ENCODE data around the gene PSMC3. TPM values are rescaled to one million over a fixed set of nuclear protein-coding genes. Genes with fewer than 3 reads are reported as not detected.

The PSMC3 gene
- total and polyA plus RNA-seq, 9 of the 15 experiments (the other 6 are each of a cell fraction or from before 2014, with no cell fraction given), result 44.3 to 324 (median 240) TPM

DNA sequence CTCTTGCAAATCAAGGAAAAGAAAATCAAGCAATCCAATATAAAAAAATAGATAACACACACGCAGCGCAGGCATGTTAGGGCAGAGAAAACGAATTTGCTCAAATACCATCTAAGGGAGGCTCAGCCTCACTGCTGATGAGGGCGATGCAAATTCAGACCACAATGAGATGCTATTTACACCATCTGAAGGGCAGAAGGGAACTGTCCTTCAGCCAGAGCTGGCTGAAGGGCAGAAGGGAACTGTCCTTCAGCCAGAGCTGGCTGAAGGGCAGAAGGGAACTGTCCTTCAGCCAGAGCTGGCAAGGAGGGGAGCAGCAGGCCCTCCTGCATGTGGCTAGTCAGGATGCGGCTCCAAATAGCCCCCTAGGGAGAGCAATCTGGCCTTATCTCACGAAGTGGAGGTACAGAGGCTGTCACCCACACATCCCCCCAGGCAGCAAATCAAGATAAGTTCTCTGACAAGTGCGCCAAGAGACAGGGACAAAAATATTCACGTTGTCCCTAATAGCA is 25.4 kb downstream of the PSMC3 start (continued):
- TF ChIP-seq, protein P1, sequence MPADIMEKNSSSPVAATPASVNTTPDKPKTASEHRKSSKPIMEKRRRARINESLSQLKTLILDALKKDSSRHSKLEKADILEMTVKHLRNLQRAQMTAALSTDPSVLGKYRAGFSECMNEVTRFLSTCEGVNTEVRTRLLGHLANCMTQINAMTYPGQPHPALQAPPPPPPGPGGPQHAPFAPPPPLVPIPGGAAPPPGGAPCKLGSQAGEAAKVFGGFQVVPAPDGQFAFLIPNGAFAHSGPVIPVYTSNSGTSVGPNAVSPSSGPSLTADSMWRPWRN (IDR thresholded peaks at IDR 0.05; ENCODE audit: low read depth), result 0 out of 2 replicates have a peak, but pooled peaks have one; percentile 14
- TF ChIP-seq DMBX1 (CRISPR knock-in tag; IDR thresholded peaks at IDR 0.05; ENCODE audit: borderline replicate concordance), result no peak
- TF ChIP-seq SMARCA4 (IDR thresholded peaks at IDR 0.05), result 0 out of 2 replicates have a peak, but pooled peaks have one; percentile 19
- TF ChIP-seq DPF2 (IDR thresholded peaks at IDR 0.05), result peak; percentile 63
- no peak for TF ChIP-seq MCM3 (IDR thresholded peaks at IDR 0.05)
- TF ChIP-seq SOX6 (IDR thresholded peaks at IDR 0.05), result no peak
- TF ChIP-seq NFYB (IDR thresholded peaks at IDR 0.05; ENCODE audit: extremely low read depth, insufficient read length), result no peak
- TF ChIP-seq ZNF224 (CRISPR knock-in tag; IDR thresholded peaks at IDR 0.05), result no peak
- no peak for TF ChIP-seq TAF7 (tag; IDR thresholded peaks at IDR 0.05)
- no peak for TF ChIP-seq FOXA1 (IDR thresholded peaks at IDR 0.05; ENCODE audit: borderline replicate concordance)
- TF ChIP-seq, protein P2, sequence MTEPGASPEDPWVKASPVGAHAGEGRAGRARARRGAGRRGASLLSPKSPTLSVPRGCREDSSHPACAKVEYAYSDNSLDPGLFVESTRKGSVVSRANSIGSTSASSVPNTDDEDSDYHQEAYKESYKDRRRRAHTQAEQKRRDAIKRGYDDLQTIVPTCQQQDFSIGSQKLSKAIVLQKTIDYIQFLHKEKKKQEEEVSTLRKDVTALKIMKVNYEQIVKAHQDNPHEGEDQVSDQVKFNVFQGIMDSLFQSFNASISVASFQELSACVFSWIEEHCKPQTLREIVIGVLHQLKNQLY (CRISPR knock-in tag; conservative IDR thresholded peaks at IDR 0.05), result no peak
- TF ChIP-seq KAT2B (IDR thresholded peaks at IDR 0.05; ENCODE audit: low read depth, low read length), result no peak
- 0 out of 2 replicates have a peak, but pooled peaks have one; percentile 26 for TF ChIP-seq PHF21A (IDR thresholded peaks at IDR 0.05; ENCODE audit: borderline replicate concordance, low read depth)
- no peak for TF ChIP-seq ATF7 (IDR thresholded peaks at IDR 0.05)
- TF ChIP-seq, protein P3, sequence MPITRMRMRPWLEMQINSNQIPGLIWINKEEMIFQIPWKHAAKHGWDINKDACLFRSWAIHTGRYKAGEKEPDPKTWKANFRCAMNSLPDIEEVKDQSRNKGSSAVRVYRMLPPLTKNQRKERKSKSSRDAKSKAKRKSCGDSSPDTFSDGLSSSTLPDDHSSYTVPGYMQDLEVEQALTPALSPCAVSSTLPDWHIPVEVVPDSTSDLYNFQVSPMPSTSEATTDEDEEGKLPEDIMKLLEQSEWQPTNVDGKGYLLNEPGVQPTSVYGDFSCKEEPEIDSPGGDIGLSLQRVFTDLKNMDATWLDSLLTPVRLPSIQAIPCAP (CRISPR knock-in tag; IDR thresholded peaks at IDR 0.05; ENCODE audit: borderline replicate concordance), result no peak
- TF ChIP-seq LCOR (CRISPR knock-in tag; IDR thresholded peaks at IDR 0.05), result no peak
- TF ChIP-seq TBP (optimal IDR thresholded peaks at IDR 0.05; ENCODE audit: low read depth, low read length), result no peak
- TF ChIP-seq, protein P4, sequence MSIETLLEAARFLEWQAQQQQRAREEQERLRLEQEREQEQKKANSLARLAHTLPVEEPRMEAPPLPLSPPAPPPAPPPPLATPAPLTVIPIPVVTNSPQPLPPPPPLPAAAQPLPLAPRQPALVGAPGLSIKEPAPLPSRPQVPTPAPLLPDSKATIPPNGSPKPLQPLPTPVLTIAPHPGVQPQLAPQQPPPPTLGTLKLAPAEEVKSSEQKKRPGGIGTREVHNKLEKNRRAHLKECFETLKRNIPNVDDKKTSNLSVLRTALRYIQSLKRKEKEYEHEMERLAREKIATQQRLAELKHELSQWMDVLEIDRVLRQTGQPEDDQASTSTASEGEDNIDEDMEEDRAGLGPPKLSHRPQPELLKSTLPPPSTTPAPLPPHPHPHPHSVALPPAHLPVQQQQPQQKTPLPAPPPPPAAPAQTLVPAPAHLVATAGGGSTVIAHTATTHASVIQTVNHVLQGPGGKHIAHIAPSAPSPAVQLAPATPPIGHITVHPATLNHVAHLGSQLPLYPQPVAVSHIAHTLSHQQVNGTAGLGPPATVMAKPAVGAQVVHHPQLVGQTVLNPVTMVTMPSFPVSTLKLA (conservative IDR thresholded peaks at IDR 0.05), result no peak
- TF ChIP-seq SIN3A (IDR thresholded peaks at IDR 0.05; ENCODE audit: borderline replicate concordance in 2 of 2, control insufficient read depth in 1 of 2, low read depth in 2 of 2, low read length in 2 of 2), result no peak
- TF ChIP-seq CCAR2 (IDR thresholded peaks at IDR 0.05; ENCODE audit: low read depth, low read length), result no peak
- no peak for TF ChIP-seq IFI16 (CRISPR knock-in tag; IDR thresholded peaks at IDR 0.05)
- no peak for TF ChIP-seq ZNF174 (CRISPR knock-in tag; IDR thresholded peaks at IDR 0.05)
- TF ChIP-seq, protein P5, sequence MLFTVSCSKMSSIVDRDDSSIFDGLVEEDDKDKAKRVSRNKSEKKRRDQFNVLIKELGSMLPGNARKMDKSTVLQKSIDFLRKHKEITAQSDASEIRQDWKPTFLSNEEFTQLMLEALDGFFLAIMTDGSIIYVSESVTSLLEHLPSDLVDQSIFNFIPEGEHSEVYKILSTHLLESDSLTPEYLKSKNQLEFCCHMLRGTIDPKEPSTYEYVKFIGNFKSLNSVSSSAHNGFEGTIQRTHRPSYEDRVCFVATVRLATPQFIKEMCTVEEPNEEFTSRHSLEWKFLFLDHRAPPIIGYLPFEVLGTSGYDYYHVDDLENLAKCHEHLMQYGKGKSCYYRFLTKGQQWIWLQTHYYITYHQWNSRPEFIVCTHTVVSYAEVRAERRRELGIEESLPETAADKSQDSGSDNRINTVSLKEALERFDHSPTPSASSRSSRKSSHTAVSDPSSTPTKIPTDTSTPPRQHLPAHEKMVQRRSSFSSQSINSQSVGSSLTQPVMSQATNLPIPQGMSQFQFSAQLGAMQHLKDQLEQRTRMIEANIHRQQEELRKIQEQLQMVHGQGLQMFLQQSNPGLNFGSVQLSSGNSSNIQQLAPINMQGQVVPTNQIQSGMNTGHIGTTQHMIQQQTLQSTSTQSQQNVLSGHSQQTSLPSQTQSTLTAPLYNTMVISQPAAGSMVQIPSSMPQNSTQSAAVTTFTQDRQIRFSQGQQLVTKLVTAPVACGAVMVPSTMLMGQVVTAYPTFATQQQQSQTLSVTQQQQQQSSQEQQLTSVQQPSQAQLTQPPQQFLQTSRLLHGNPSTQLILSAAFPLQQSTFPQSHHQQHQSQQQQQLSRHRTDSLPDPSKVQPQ (CRISPR knock-in tag; IDR thresholded peaks at IDR 0.05; ENCODE audit: borderline replicate concordance), result no peak
- no peak for TF ChIP-seq ZNF3 (CRISPR knock-in tag; IDR thresholded peaks at IDR 0.05)
